PFSK-1 (cell line): Measurements from ENCODE around the gene MAP3K3.

Experiments used
- FOXP2 ChIP-seq: optimal IDR thresholded peaks from 2 replicates; pipeline ENCODE3; 2011; ENCODE audit warnings: borderline replicate concordance, control low read depth, inconsistent platforms; ENCODE audit not compliant: insufficient read depth; ENCODE audit errors: extremely low read length, extremely low read depth
- POLR2AphosphoS5 ChIP-seq: IDR thresholded peaks from 2 replicates; pipeline ENCODE4 v1.6.1; 2012; ENCODE audit warnings: low read depth, mild to moderate bottlenecking, control low read depth, low read length, moderate library complexity
- SIN3A ChIP-seq: IDR thresholded peaks from 2 replicates; pipeline ENCODE4 v1.6.1; 2012; ENCODE audit warnings: mild to moderate bottlenecking, low read length, moderate library complexity, borderline replicate concordance; ENCODE audit not compliant: insufficient read depth
- TAF1 ChIP-seq: IDR thresholded peaks from 2 replicates; pipeline ENCODE4 v1.6.1; 2012; ENCODE audit warnings: low read length, control low read depth, borderline replicate concordance; ENCODE audit not compliant: insufficient read depth
- TF ChIP-seq, protein P1 (sequence below), 2 experiments: IDR thresholded peaks; 2 replicates each; pipeline versions ENCODE4 v1.6.1 to v1.8.0; 2011 to 2012; ENCODE audit warnings: low read depth in 2 of 2, low read length in 2 of 2, control low read depth in 1 of 2, inconsistent platforms in 1 of 2, mild to moderate bottlenecking in 1 of 2, moderate library complexity in 1 of 2; ENCODE audit not compliant: insufficient read depth in 1 of 2

The MAP3K3 gene

DNA sequence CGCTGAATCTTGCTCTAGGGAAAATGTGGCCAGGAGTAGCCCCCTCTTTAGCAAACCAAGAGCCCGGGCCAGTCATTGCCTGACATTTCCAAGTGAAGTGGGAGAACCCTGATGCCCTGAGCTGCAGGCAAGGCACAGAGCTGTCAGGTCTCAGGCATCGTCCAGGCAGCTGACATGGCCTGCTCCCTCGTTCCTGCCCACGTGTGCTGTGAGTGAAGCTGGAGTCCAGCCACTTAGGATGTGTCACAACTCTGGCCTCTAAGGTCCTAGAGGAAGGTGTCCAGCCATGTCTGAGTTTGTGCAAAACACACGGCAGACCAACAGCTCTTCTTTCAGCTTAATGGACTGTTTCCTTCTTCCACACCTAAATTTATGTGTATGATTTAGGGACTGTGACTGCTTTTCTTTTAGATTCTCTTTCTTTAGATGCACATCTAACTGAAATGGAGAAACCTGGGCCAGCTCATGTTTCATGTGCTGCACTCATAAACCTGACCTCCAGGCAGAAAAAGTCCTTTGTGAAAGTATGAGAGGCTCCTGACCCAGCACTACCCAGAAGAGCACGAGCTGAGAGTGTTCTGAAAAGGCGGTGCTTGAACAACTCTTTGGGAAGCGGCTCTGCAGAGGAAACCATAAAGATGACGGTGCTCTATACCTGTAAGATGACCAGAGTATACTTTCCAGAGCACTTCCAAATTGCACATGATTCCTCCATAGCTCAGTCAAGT is 92.5 kb downstream of the MAP3K3 start:
- TF ChIP-seq TAF1 (no peak), SIN3A (no peak), FOXP2 (no peak), POLR2AphosphoS5 (no peak)
- TF ChIP-seq, protein P1, sequence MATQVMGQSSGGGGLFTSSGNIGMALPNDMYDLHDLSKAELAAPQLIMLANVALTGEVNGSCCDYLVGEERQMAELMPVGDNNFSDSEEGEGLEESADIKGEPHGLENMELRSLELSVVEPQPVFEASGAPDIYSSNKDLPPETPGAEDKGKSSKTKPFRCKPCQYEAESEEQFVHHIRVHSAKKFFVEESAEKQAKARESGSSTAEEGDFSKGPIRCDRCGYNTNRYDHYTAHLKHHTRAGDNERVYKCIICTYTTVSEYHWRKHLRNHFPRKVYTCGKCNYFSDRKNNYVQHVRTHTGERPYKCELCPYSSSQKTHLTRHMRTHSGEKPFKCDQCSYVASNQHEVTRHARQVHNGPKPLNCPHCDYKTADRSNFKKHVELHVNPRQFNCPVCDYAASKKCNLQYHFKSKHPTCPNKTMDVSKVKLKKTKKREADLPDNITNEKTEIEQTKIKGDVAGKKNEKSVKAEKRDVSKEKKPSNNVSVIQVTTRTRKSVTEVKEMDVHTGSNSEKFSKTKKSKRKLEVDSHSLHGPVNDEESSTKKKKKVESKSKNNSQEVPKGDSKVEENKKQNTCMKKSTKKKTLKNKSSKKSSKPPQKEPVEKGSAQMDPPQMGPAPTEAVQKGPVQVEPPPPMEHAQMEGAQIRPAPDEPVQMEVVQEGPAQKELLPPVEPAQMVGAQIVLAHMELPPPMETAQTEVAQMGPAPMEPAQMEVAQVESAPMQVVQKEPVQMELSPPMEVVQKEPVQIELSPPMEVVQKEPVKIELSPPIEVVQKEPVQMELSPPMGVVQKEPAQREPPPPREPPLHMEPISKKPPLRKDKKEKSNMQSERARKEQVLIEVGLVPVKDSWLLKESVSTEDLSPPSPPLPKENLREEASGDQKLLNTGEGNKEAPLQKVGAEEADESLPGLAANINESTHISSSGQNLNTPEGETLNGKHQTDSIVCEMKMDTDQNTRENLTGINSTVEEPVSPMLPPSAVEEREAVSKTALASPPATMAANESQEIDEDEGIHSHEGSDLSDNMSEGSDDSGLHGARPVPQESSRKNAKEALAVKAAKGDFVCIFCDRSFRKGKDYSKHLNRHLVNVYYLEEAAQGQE (IDR thresholded peaks at IDR 0.05; ENCODE audit: insufficient read depth in 1 of 2, low read depth in 2 of 2, low read length in 2 of 2), result no peak

DNA sequence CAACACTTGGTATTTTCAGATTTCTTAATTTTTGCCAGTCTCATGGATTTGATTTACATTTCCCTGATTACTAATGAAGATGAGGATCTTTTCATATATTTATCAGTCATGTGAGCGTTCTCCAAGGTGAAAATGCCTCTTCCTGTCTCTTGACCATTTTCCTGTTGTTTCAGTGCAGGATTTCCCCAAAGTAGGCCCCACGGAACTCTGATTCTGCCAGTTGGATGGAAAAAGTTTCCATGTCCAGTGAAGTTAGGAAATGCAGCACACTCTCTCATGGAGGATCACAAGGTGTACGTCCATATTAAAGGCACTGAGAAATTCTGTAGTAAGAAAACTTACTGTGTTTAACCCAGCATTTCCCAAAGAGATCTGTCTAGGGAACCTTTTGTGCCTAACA is 94.2 kb downstream of the MAP3K3 start:
- no peak for TF ChIP-seq TAF1
- TF ChIP-seq, protein P1 (IDR thresholded peaks at IDR 0.05; ENCODE audit: insufficient read depth in 1 of 2, low read depth in 2 of 2, low read length in 2 of 2), result no peak

DNA sequence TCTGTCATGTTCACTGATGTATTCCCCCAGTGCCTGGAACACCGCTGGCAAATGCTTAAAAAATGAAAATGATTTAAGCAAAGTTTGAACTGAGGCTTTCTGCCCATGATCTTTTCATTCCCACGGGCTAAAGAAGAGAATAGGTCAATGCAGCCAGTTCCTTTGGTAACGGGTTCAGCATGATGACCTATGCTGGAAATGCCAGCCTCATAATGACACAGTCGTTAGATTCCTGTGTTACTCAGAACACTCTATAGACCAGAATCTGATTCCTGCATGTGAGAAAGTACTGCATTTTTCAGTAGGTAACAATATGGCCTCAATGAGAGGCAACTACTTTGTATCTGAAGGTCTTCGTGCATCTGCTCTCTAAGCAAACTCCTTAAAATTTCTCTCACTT is 96.8 kb downstream of the MAP3K3 start:
- TF ChIP-seq SIN3A, result no peak

DNA sequence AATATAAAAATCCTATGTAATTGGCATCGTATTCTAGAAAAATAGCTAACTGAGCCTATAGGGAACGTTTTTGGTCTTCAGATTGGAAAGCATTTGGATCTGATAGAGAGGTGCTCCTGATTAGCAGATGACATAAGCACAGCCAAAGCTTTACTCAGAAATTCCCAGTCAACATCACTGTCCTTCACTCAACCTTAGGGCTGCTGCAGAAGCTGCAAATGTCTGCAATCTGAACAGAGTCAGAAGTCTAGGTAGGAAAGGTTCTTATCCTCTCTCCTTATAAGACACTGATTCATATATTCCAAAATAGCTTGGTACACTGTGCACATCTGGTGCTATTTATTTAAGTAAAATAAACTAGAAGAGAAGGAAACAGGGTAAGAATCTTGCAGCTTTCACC is 100.2 kb downstream of the MAP3K3 start:
- TF ChIP-seq, protein P1 (IDR thresholded peaks at IDR 0.05; ENCODE audit: insufficient read depth in 1 of 2, low read depth in 2 of 2, low read length in 2 of 2), result no peak
- no peak for TF ChIP-seq TAF1
- TF ChIP-seq POLR2AphosphoS5, result no peak
- no peak for TF ChIP-seq SIN3A
- no peak for TF ChIP-seq FOXP2

DNA sequence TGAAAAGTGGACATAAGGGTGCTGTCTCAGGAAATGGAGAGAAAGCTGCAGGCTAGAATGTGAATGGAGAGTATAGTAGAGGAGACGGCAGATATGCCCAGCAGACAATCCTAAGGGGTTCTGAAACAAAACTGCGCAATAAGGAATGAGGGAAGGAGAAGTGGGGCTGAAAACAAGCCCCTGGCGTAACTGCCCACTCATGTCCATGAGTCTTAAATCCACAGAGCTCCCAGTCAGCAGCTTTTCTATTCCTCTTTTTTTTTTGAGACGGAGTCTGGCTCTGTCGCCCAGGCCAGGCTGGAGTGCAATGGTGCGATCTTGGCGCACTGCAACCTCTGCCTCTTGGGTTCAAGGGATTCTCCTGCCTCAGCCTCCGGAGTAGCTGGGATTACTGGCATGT is 113.5 kb downstream of the MAP3K3 start:
- TF ChIP-seq SIN3A (no peak), POLR2AphosphoS5 (no peak), TAF1 (no peak), FOXP2 (no peak)
- TF ChIP-seq, protein P1 (IDR thresholded peaks at IDR 0.05; ENCODE audit: insufficient read depth in 1 of 2, low read depth in 2 of 2, low read length in 2 of 2), result no peak
